HepG2 (cell line): ENCODE data around the gene TTC16. TPM values are rescaled to one million over a fixed set of nuclear protein-coding genes. Genes with fewer than 3 reads are reported as not detected.

Experiments used
- ATAC-seq: fragments of 200-7000 bp; cut with Tn5 transposase; 3 replicates; pipeline ENCODE4 v1.9.1; 2020; ENCODE audit warnings: mild to moderate bottlenecking, moderate library complexity
- BruUV-seq: library from RNA; stranded (reverse); fragments of 400-500 nt; replicated peaks from 2 replicates; lab custom pipeline; 2021; lab: Mats Ljungman, UMichigan
- CTCF ChIA-PET: fragments of 300-600 bp; formaldehyde crosslinking; extraction: SDS; loops from one replicate; lab custom pipeline; 2021; ENCODE audit warnings: low total read pairs, inconsistent platforms, low intra/inter-chr PET ratio; lab: Yijun Ruan, JAX
- POLR2A ChIA-PET: fragments of 350-600 bp; sonication (Branson Sonifier 250); formaldehyde crosslinking; loops from one replicate; lab custom pipeline; 2020; ENCODE audit warnings: antibody characterized with exemption, inconsistent platforms; lab: Yijun Ruan, JAX
- DNase-seq: peaks from one replicate; pipeline ENCODE4 v3.0.0-alpha.2; 2015; ENCODE audit warnings: low spot score
- FAIRE-seq: peaks from 3 replicates; lab custom pipeline; 2011; peaks lifted over from hg19 to GRCh38; lab: Jason Lieb, UNC
- H2AFZ ChIP-seq: one replicate; pipeline ENCODE4 v1.6.1; 2011; ENCODE audit warnings: low read length, inconsistent platforms
- H3K27ac ChIP-seq: fragments of 300-600 bp; 3 replicates; pipeline ENCODE4 v1.8.0; 2011; ENCODE audit warnings: mixed run types, mild to moderate bottlenecking, mixed read lengths, low read length, inconsistent platforms; ENCODE audit not compliant: insufficient read depth; ENCODE audit errors: extremely low read length
- H3K27me3 ChIP-seq, 2 experiments: fragments of 200-600 bp in 1 of 2; 2 replicates in 1 of 2; 3 replicates in 1 of 2; pipeline versions ENCODE4 v1.6.0 to v1.8.0; 2011; ENCODE audit warnings: low read length in 2 of 2, mild to moderate bottlenecking in 2 of 2, moderate library complexity in 2 of 2, inconsistent platforms in 1 of 2; ENCODE audit not compliant: insufficient read depth in 2 of 2, control insufficient read depth in 1 of 2
- H3K36me3 ChIP-seq, 2 experiments: fragments of 200-600 bp in 1 of 2; replicated peaks in 1 of 2; 2 replicates in 1 of 2; 3 replicates in 1 of 2; pipeline versions ENCODE4 v1.5.1 to v1.8.0; 2011; ENCODE audit warnings: low read length in 2 of 2, inconsistent platforms in 1 of 2; ENCODE audit not compliant: insufficient read depth in 2 of 2, control insufficient read depth in 1 of 2
- H3K4me1 ChIP-seq: 2 replicates; pipeline ENCODE4 v1.5.1; 2012; ENCODE audit warnings: low read length, inconsistent platforms; ENCODE audit not compliant: insufficient read depth
- H3K4me2 ChIP-seq: 2 replicates; pipeline ENCODE4 v1.6.0; 2011; ENCODE audit warnings: low read depth, low read length, inconsistent platforms
- H3K4me3 ChIP-seq, 3 experiments: fragments of 200-600 bp in 1 of 3; sonication (generic), shearing (Covaris generic) in 1 of 3; replicated peaks in 1 of 3; 2 replicates each; pipeline ENCODE4 v1.5.1; 2011 to 2016; ENCODE audit warnings: low read length in 3 of 3, inconsistent platforms in 2 of 3, low read depth in 2 of 3, mild to moderate bottlenecking in 2 of 3, control low read depth in 1 of 3, mixed read lengths in 1 of 3; ENCODE audit not compliant: insufficient read depth in 1 of 3
- H3K79me2 ChIP-seq: one replicate; pipeline ENCODE4 v1.6.1; 2011; ENCODE audit warnings: low read length, inconsistent platforms; ENCODE audit not compliant: insufficient read depth
- H3K9ac ChIP-seq: 2 replicates; pipeline ENCODE4 v1.6.0; 2011; ENCODE audit warnings: mild to moderate bottlenecking, low read depth, low read length, inconsistent platforms; ENCODE audit not compliant: insufficient read depth
- H3K9me3 ChIP-seq: 2 replicates; pipeline ENCODE4 v1.5.1; 2012; ENCODE audit warnings: mild to moderate bottlenecking, low read length
- H4K20me1 ChIP-seq: 2 replicates; pipeline ENCODE4 v1.6.0; 2011; ENCODE audit warnings: inconsistent platforms, mild to moderate bottlenecking, low read length, moderate library complexity; ENCODE audit not compliant: insufficient read depth
- PITX1 ChIP-seq: sonication (generic); formaldehyde crosslinking; IDR thresholded peaks from 2 replicates; pipeline ENCODE4 v1.5.1; 2020; ENCODE audit warnings: mild to moderate bottlenecking, missing genetic modification reagents
- RAD21 ChIP-seq: fragments of 450-650 bp; formaldehyde crosslinking; IDR thresholded peaks from 2 replicates; pipeline ENCODE4 v1.5.0; 2020; ENCODE audit warnings: mild to moderate bottlenecking
- SP1 ChIP-seq, 2 experiments: fragments of 450-650 bp in 1 of 2; sonication (generic) in 1 of 2; formaldehyde crosslinking in 1 of 2; IDR thresholded peaks; 2 replicates each; pipeline versions ENCODE4 v1.4.0 to v1.6.1; 2016 to 2020; ENCODE audit warnings: missing genetic modification reagents in 1 of 2
- ZMAT3 ChIP-seq: sonication (generic); formaldehyde crosslinking; conservative IDR thresholded peaks from 2 replicates; pipeline ENCODE4 v1.7.0; 2021; ENCODE audit warnings: missing genetic modification reagents
- ZNF546 ChIP-seq: sonication (generic); formaldehyde crosslinking; conservative IDR thresholded peaks from 2 replicates; pipeline ENCODE4 v1.8.1; 2023; ENCODE audit warnings: mild to moderate bottlenecking, missing genetic modification reagents
- ZNF629 ChIP-seq: sonication (generic); formaldehyde crosslinking; conservative IDR thresholded peaks from 2 replicates; pipeline ENCODE4 v1.5.0; 2020; ENCODE audit warnings: missing genetic modification reagents
- ZNF746 ChIP-seq: sonication (generic); formaldehyde crosslinking; IDR thresholded peaks from 2 replicates; pipeline ENCODE4 v1.8.0; 2022; ENCODE audit warnings: mild to moderate bottlenecking, missing genetic modification reagents
- WGBS: methylation state at CpG from one replicate; pipeline ENCODE4 v1.1.6; 2017; ENCODE audit warnings: low lambda C conversion rate; 5-methylcytosine and 5-hydroxymethylcytosine counted together
- in situ Hi-C: cut with HindIII; loops from 2 replicates; pipeline ENCODE4 v1.10.0; 2017; ENCODE audit warnings: low pct_unique_long_range_greater_than_20kb; ENCODE audit not compliant: extremely low pct_ligation_motif_present
- intact Hi-C: fragments of 100-400 bp; cut with micrococcal nuclease; formaldehyde crosslinking; loops from one replicate; pipeline ENCODE4 v1.10.0; 2022; ENCODE audit not compliant: unreplicated experiment
- polyA plus RNA-seq, 8 experiments: library from polyadenylated mRNA; depleted of rRNA in 3 of 8; stranded (reverse) in 7 of 8; unstranded in 1 of 8; fragments of >200 nt; fragmentation: Illumina TruSeq in 4 of 8; extraction: Trizol in 4 of 8; gene quantifications; 2 replicates each; pipeline versions ENCODE4 v1.2.1 to v1.2.3, GENCODE V29; 2011 to 2016; ENCODE audit warnings: low read depth in 4 of 8, missing spikeins in 1 of 8, mixed read lengths in 1 of 8; ENCODE audit not compliant: insufficient read depth in 1 of 8
- total RNA-seq, 5 experiments: library from RNA; depleted of rRNA; stranded (reverse); fragments of >200 nt; fragmentation: Illumina TruSeq; extraction: Trizol; gene quantifications; 2 replicates each; pipeline ENCODE4 v1.2.3, GENCODE V29; 2016; ENCODE audit warnings: low read depth in 1 of 5
- TF ChIP-seq, protein P1 (sequence below): IDR thresholded peaks from 2 replicates; pipeline ENCODE4 v1.6.1; 2012; ENCODE audit warnings: inconsistent platforms
- TF ChIP-seq, protein P2 (sequence below): sonication (generic); formaldehyde crosslinking; IDR thresholded peaks from 2 replicates; pipeline ENCODE4 v1.4.0; 2020; ENCODE audit warnings: missing genetic modification reagents
- TF ChIP-seq, protein P3 (sequence below): sonication (generic); formaldehyde crosslinking; IDR thresholded peaks from 2 replicates; pipeline ENCODE4 v1.9.0; 2021; ENCODE audit warnings: missing genetic modification reagents, mild to moderate bottlenecking, borderline replicate concordance
- TF ChIP-seq, protein P4 (sequence below): sonication (generic); formaldehyde crosslinking; IDR thresholded peaks from 2 replicates; pipeline ENCODE4 v1.4.0; 2020; ENCODE audit warnings: mild to moderate bottlenecking, missing genetic modification reagents, borderline replicate concordance

TTC16 gene
- total and polyA plus RNA-seq, 2 of the 13 experiments (the other 11 are each of a cell fraction or from before 2014, with no cell fraction given), result not detected

DNA sequence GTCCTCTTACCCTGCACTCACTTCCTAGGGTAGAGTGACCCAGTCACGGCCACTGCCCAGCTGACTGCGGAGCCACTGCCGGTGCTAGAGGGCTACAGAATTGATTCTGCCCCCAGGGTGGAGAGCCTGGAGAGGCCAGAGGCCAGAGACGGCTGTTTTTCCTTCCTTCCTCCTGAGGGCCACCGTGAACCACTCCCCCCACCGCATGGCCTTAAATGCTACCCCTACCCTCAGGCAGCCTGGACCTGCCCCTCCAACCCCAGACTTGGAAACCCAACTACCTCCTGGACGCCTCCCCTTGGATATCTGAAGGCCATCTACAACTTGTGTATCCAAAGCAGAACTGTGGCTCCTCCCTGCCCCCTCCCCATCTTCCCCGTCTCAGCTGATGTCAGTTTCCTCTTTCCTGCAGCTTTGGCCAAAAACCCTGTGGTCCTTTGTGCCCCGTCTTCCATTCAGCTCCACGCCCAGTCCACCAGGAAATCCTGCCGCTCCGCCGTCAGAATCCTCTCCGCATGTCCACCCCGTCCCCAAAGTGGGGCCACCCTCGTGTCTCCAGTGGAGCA lies 46.3 kb downstream of the TTC16 start (continued):
- TF ChIP-seq, protein P1, sequence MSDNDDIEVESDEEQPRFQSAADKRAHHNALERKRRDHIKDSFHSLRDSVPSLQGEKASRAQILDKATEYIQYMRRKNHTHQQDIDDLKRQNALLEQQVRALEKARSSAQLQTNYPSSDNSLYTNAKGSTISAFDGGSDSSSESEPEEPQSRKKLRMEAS, result no peak
- TF ChIP-seq, protein P2, sequence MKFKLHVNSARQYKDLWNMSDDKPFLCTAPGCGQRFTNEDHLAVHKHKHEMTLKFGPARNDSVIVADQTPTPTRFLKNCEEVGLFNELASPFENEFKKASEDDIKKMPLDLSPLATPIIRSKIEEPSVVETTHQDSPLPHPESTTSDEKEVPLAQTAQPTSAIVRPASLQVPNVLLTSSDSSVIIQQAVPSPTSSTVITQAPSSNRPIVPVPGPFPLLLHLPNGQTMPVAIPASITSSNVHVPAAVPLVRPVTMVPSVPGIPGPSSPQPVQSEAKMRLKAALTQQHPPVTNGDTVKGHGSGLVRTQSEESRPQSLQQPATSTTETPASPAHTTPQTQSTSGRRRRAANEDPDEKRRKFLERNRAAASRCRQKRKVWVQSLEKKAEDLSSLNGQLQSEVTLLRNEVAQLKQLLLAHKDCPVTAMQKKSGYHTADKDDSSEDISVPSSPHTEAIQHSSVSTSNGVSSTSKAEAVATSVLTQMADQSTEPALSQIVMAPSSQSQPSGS (CRISPR knock-in tag), result no peak

DNA sequence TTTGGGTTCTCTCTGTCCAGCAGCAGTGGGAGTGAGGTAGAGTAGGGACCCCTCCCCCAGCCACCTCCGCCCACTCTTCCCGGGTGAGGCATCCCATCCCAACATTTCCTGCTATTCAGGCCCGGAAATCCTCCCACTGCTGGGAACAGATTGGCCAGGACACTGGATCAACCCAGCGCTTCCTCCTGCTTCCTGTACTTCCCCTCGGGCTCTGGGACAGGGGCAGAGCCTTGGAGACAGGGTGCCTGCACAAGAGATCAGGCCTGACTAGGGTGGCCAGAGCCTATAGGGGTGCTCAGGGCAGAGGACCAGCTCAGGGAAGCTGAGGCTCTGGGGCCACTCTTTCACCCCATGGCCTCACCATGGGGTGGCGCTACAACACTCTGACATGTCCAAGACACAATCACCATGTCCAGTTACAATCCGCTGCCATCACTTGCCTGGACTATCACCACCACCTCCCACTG lies 48.1 kb downstream of the TTC16 start:
- Histone ChIP-seq H4K20me1 (no peaks in the 10 kb centered on the region), H3K9ac (no peak overlapping the region), H2AFZ (no peak overlapping the region), H3K36me3 (no peaks in the 10 kb centered on the region), H3K27ac (no peak overlapping the region), H3K27me3 (peaks cover 0 to 58% of the 10 kb centered on the region in 2 experiments; a peak in 3 of 5 replicates), H3K4me1 (no peaks in the 10 kb centered on the region), H3K4me3 (no peak overlapping the region), H3K9me3 (no peaks in the 10 kb centered on the region), H3K4me2 (no peak overlapping the region), H3K79me2 (no peaks in the 10 kb centered on the region)
- ATAC-seq (peak; percentile 83), DNase-seq (peak; percentile 32), FAIRE-seq (no peak)
- POLR2A ChIA-PET, result no interaction called here
- in situ Hi-C loops, result no loop called here
- CTCF ChIA-PET, result no interaction called here
- WGBS, result 24% methylated on average over 5 of the region's 7 CpGs
- no TSS peak for BruUV-seq
- intact Hi-C loops, result no loop called here
- TF ChIP-seq ZNF629 (no peak), RAD21 (peak; percentile 57), ZNF746 (no peak), ZNF546 (no peak), PITX1 (CRISPR knock-in tag) (no peak), SP1 (IDR thresholded peaks at IDR 0.05) (no peak), SP1 (CRISPR knock-in tag; IDR thresholded peaks at IDR 0.05) (no peak), ZMAT3 (CRISPR knock-in tag) (no peak)
- TF ChIP-seq, protein P3, sequence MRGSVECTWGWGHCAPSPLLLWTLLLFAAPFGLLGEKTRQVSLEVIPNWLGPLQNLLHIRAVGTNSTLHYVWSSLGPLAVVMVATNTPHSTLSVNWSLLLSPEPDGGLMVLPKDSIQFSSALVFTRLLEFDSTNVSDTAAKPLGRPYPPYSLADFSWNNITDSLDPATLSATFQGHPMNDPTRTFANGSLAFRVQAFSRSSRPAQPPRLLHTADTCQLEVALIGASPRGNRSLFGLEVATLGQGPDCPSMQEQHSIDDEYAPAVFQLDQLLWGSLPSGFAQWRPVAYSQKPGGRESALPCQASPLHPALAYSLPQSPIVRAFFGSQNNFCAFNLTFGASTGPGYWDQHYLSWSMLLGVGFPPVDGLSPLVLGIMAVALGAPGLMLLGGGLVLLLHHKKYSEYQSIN (CRISPR knock-in tag), result no peak
- TF ChIP-seq, protein P4, sequence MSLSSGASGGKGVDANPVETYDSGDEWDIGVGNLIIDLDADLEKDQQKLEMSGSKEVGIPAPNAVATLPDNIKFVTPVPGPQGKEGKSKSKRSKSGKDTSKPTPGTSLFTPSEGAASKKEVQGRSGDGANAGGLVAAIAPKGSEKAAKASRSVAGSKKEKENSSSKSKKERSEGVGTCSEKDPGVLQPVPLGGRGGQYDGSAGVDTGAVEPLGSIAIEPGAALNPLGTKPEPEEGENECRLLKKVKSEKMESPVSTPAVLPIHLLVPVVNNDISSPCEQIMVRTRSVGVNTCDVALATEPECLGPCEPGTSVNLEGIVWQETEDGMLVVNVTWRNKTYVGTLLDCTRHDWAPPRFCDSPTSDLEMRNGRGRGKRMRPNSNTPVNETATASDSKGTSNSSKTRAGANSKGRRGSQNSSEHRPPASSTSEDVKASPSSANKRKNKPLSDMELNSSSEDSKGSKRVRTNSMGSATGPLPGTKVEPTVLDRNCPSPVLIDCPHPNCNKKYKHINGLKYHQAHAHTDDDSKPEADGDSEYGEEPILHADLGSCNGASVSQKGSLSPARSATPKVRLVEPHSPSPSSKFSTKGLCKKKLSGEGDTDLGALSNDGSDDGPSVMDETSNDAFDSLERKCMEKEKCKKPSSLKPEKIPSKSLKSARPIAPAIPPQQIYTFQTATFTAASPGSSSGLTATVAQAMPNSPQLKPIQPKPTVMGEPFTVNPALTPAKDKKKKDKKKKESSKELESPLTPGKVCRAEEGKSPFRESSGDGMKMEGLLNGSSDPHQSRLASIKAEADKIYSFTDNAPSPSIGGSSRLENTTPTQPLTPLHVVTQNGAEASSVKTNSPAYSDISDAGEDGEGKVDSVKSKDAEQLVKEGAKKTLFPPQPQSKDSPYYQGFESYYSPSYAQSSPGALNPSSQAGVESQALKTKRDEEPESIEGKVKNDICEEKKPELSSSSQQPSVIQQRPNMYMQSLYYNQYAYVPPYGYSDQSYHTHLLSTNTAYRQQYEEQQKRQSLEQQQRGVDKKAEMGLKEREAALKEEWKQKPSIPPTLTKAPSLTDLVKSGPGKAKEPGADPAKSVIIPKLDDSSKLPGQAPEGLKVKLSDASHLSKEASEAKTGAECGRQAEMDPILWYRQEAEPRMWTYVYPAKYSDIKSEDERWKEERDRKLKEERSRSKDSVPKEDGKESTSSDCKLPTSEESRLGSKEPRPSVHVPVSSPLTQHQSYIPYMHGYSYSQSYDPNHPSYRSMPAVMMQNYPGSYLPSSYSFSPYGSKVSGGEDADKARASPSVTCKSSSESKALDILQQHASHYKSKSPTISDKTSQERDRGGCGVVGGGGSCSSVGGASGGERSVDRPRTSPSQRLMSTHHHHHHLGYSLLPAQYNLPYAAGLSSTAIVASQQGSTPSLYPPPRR (CRISPR knock-in tag), result no peak
